ENCODE measurements around the gene DMRT1. TPM values are rescaled to one million over a fixed set of nuclear protein-coding genes. Genes with fewer than 3 reads are reported as not detected.

Gene DMRT1
- total RNA-seq, 1 donor from 2014 or later = not detected

DNA sequence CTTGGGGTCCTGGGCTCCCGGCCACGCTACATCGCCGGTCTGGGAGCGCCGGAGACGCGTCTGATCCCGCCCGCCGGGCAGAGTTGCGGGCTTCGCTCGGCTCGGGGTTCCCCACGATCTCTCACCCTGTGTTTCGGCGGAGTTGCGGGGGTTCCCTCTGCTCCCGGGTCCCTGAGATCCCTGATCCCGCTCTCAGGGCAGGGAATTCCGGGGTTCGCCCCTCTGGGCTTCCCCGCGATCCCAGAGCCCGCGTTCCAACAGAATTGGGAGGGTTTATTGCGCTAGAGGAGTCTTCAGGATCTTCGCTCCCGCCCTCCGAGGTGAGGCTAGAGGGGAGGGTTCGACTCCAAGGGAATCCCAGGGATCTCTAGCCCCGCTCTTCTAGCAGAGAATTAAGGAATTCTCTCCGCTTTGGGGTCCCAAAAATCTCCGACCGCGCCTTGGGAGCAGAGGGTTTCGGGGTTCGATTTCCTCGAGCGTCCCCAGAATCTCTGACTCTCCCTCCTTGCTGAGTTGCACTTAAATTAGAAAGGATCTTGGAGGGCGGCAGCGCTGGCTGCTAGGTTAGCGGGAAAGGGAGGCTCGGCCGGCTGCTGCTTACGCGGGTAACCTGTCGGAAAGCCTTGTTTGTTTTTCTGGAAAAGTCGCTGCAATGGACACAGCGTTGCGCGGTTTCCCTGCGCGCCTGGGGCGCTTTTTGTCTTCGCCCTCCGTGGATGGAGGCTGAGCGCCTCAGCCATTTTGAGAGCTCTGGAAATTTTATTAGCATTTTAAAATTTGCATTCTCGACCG is 1.3 kb downstream of the DMRT1 start:
- Histone ChIP-seq H3K9ac (ENCODE audit: low read length) (no peak overlapping the region), H3K4me2 (ENCODE audit: low read length) (no peak overlapping the region), H4K20me1 (ENCODE audit: insufficient read depth, low read length) (no peaks in the 10 kb centered on the region), H3K79me2 (ENCODE audit: insufficient read depth, low read length) (no peaks in the 10 kb centered on the region), H3K9me3 (ENCODE audit: insufficient read depth, low read depth, low read length) (no peaks in the 10 kb centered on the region), H2AFZ (ENCODE audit: low read depth, low read length) (no peak overlapping the region), H3K27me3 (ENCODE audit: insufficient read depth, low read length) (peaks cover 44% of the 10 kb centered on the region), H3K4me3 (ENCODE audit: insufficient read depth, low read depth, low read length) (no peak overlapping the region), H3K4me1 (ENCODE audit: insufficient read depth, low read length) (no peaks in the 10 kb centered on the region), H3K36me3 (ENCODE audit: insufficient read depth, low read length) (no peaks in the 10 kb centered on the region), H3K27ac (ENCODE audit: low read depth, low read length) (no peak overlapping the region)
- TF ChIP-seq, protein P1, sequence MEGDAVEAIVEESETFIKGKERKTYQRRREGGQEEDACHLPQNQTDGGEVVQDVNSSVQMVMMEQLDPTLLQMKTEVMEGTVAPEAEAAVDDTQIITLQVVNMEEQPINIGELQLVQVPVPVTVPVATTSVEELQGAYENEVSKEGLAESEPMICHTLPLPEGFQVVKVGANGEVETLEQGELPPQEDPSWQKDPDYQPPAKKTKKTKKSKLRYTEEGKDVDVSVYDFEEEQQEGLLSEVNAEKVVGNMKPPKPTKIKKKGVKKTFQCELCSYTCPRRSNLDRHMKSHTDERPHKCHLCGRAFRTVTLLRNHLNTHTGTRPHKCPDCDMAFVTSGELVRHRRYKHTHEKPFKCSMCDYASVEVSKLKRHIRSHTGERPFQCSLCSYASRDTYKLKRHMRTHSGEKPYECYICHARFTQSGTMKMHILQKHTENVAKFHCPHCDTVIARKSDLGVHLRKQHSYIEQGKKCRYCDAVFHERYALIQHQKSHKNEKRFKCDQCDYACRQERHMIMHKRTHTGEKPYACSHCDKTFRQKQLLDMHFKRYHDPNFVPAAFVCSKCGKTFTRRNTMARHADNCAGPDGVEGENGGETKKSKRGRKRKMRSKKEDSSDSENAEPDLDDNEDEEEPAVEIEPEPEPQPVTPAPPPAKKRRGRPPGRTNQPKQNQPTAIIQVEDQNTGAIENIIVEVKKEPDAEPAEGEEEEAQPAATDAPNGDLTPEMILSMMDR (IDR thresholded peaks at IDR 0.05; ENCODE audit: insufficient read depth, low read depth, low read length) = no peak
- peak; percentile 61 for TF ChIP-seq EZH2 (IDR thresholded peaks at IDR 0.05; ENCODE audit: insufficient read depth, low read length)
- no peak overlapping the region for H3K4me3 Mint-ChIP-seq (ENCODE audit: unreplicated experiment)
- H3K36me3 Mint-ChIP-seq (ENCODE audit: low read depth, unreplicated experiment) = no peaks in the 10 kb centered on the region
- FAIRE-seq = no peak
- H3K4me1 Mint-ChIP-seq (ENCODE audit: low read depth, unreplicated experiment) = no peaks in the 10 kb centered on the region
- H3K27me3 Mint-ChIP-seq (ENCODE audit: low read depth, unreplicated experiment) = peaks cover 59% of the 10 kb centered on the region
- DNase-seq (ENCODE audit: low read depth) = no peak
- H3K9me3 Mint-ChIP-seq (ENCODE audit: unreplicated experiment) = peaks cover 3% of the 10 kb centered on the region
- no peak overlapping the region for H3K27ac Mint-ChIP-seq (ENCODE audit: unreplicated experiment)

DNA sequence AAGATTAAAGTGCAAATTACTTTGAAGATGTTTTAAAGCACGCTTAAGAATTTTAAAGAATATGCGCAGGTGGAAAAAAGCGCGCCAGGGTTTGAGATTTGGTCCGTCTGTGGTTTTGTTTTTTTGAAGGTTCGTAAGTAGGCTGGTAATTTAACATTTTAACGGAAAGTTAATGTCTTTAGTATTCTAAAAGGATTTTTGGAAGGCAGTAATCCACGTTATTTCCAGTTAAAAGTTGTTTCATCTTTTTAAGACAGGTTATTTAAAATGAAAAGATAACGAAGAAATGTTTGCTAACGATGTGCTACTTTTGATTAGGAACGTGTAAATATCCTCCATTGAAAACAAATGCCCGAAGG is 1.9 kb downstream of the DMRT1 start:
- H2AFZ ChIP-seq (ENCODE audit: low read depth, low read length) = no peak overlapping the region
- Mint-ChIP-seq H3K27ac (ENCODE audit: unreplicated experiment) (no peak overlapping the region), H3K4me3 (ENCODE audit: unreplicated experiment) (no peak overlapping the region), H3K9me3 (ENCODE audit: unreplicated experiment) (peaks cover 3% of the 10 kb centered on the region), H3K36me3 (ENCODE audit: low read depth, unreplicated experiment) (no peaks in the 10 kb centered on the region), H3K27me3 (ENCODE audit: low read depth, unreplicated experiment) (peaks cover 55% of the 10 kb centered on the region), H3K4me1 (ENCODE audit: low read depth, unreplicated experiment) (no peaks in the 10 kb centered on the region)
- no peak overlapping the region for H3K27ac ChIP-seq (ENCODE audit: low read depth, low read length)
- peaks cover 48% of the 10 kb centered on the region for H3K27me3 ChIP-seq (ENCODE audit: insufficient read depth, low read length)
- no peak overlapping the region for H3K4me3 ChIP-seq (ENCODE audit: insufficient read depth, low read depth, low read length)
- no peak for TF ChIP-seq EZH2 (IDR thresholded peaks at IDR 0.05; ENCODE audit: insufficient read depth, low read length)
- TF ChIP-seq, protein P1 (IDR thresholded peaks at IDR 0.05; ENCODE audit: insufficient read depth, low read depth, low read length) = no peak
- H4K20me1 ChIP-seq (ENCODE audit: insufficient read depth, low read length) = no peaks in the 10 kb centered on the region
- H3K79me2 ChIP-seq (ENCODE audit: insufficient read depth, low read length) = no peaks in the 10 kb centered on the region
- H3K9ac ChIP-seq (ENCODE audit: low read length) = no peak overlapping the region
- H3K9me3 ChIP-seq (ENCODE audit: insufficient read depth, low read depth, low read length) = no peaks in the 10 kb centered on the region
- H3K4me2 ChIP-seq (ENCODE audit: low read length) = no peak overlapping the region
- H3K36me3 ChIP-seq (ENCODE audit: insufficient read depth, low read length) = no peaks in the 10 kb centered on the region
- no peak for DNase-seq (ENCODE audit: low read depth)
- no peak for FAIRE-seq
- no peaks in the 10 kb centered on the region for H3K4me1 ChIP-seq (ENCODE audit: insufficient read depth, low read length)

DNA sequence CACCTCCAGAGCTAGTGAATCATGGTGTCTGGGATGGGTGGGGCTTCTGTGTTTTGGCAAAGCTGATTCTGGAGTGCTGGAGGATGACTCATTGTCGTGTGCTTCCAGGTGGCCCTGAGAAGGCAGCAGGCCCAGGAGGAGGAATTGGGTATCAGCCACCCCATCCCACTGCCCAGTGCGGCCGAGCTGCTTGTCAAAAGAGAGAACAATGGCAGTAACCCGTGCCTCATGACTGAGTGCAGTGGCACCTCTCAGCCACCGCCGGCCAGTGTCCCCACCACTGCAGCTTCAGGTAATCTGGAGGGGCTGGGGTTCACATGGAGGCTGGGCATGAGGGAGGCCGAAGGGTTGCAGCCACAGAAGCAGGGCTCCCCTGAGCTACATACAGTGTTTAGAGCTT is 5.4 kb downstream of the DMRT1 start:
- no peak for FAIRE-seq
- no peak overlapping the region for H3K27ac ChIP-seq (ENCODE audit: low read depth, low read length)
- no peak overlapping the region for H3K9ac ChIP-seq (ENCODE audit: low read length)
- H3K4me3 ChIP-seq (ENCODE audit: insufficient read depth, low read depth, low read length) = no peak overlapping the region
- H3K36me3 ChIP-seq (ENCODE audit: insufficient read depth, low read length) = no peaks in the 10 kb centered on the region
- H2AFZ ChIP-seq (ENCODE audit: low read depth, low read length) = no peak overlapping the region
- no peaks in the 10 kb centered on the region for H4K20me1 ChIP-seq (ENCODE audit: insufficient read depth, low read length)
- H3K9me3 Mint-ChIP-seq (ENCODE audit: unreplicated experiment) = peaks cover 3% of the 10 kb centered on the region
- H3K27me3 Mint-ChIP-seq (ENCODE audit: low read depth, unreplicated experiment) = peaks cover 37% of the 10 kb centered on the region
- H3K4me3 Mint-ChIP-seq (ENCODE audit: unreplicated experiment) = no peak overlapping the region
- no peaks in the 10 kb centered on the region for H3K4me1 Mint-ChIP-seq (ENCODE audit: low read depth, unreplicated experiment)
- H3K79me2 ChIP-seq (ENCODE audit: insufficient read depth, low read length) = no peaks in the 10 kb centered on the region
- no peaks in the 10 kb centered on the region for H3K9me3 ChIP-seq (ENCODE audit: insufficient read depth, low read depth, low read length)
- H3K4me1 ChIP-seq (ENCODE audit: insufficient read depth, low read length) = no peaks in the 10 kb centered on the region
- no peaks in the 10 kb centered on the region for H3K36me3 Mint-ChIP-seq (ENCODE audit: low read depth, unreplicated experiment)
- no peak for TF ChIP-seq EZH2 (IDR thresholded peaks at IDR 0.05; ENCODE audit: insufficient read depth, low read length)
- TF ChIP-seq, protein P1 (IDR thresholded peaks at IDR 0.05; ENCODE audit: insufficient read depth, low read depth, low read length) = no peak
- no peak for DNase-seq (ENCODE audit: low read depth)
- H3K27me3 ChIP-seq (ENCODE audit: insufficient read depth, low read length) = peaks cover 29% of the 10 kb centered on the region
- H3K4me2 ChIP-seq (ENCODE audit: low read length) = no peak overlapping the region
- H3K27ac Mint-ChIP-seq (ENCODE audit: unreplicated experiment) = no peak overlapping the region
